ENCODE results near the gene GRAMD1B.

- no peak for TF ChIP-seq CTCF (IDR thresholded peaks at IDR 0.05)
- no peak for TF ChIP-seq POLR2A (IDR thresholded peaks at IDR 0.05)
Observed at GRCh38 chr11:123568367-123568870, 138.3 kb downstream of the GRAMD1B start.
